Natural killer cell (primary cell): ENCODE results near the gene CDC14B. TPM values are rescaled to one million over a fixed set of nuclear protein-coding genes. Genes with fewer than 3 reads are reported as not detected.

Experiments used
- ATAC-seq, 3 donors: fragments of 150-1000 bp in 2 of 3; fragments of 200-7000 bp in 1 of 3; cut with Tn5 transposase; 1 replicate in 1 of 3; 2 replicates in 2 of 3; pipeline ENCODE4 v1.10.0; 2021; ENCODE audit warnings: mild to moderate bottlenecking in 2 of 3, moderate library complexity in 2 of 3
- DNase-seq, 2 donors: peaks; one replicate each; pipeline versions ENCODE4 v3.0.0 to v3.0.0-alpha.2; 2013 to 2021; ENCODE audit warnings: mixed read lengths in 1 of 2
- H3K27ac ChIP-seq: one replicate; pipeline ENCODE4 v1.5.1; 2013; ENCODE audit warnings: mild to moderate bottlenecking, low read length
- H3K27me3 ChIP-seq: one replicate; pipeline ENCODE4 v1.6.1; 2013; ENCODE audit warnings: low read length; ENCODE audit not compliant: control insufficient read depth, insufficient read depth
- H3K36me3 ChIP-seq: one replicate; pipeline ENCODE4 v1.6.1; 2013; ENCODE audit warnings: low read length; ENCODE audit not compliant: control insufficient read depth, insufficient read depth
- H3K4me1 ChIP-seq: one replicate; pipeline ENCODE4 v1.6.1; 2013; ENCODE audit warnings: low read length; ENCODE audit not compliant: control insufficient read depth, insufficient read depth
- H3K4me3 ChIP-seq: one replicate; pipeline ENCODE4 v1.5.1; 2013; ENCODE audit warnings: low read length
- H3K9me3 ChIP-seq: one replicate; pipeline ENCODE4 v1.6.1; 2013; ENCODE audit warnings: low read length; ENCODE audit not compliant: control insufficient read depth, insufficient read depth
- H3K27ac Mint-ChIP-seq, 2 donors: one replicate each; pipeline ENCODE4 v1.8.0; 2022; ENCODE audit warnings: mild to moderate bottlenecking in 2 of 2, mixed read lengths in 2 of 2, moderate library complexity in 1 of 2
- H3K27me3 Mint-ChIP-seq, 2 donors: one replicate each; pipeline ENCODE4 v1.8.0; 2022; ENCODE audit warnings: low read depth in 2 of 2, mixed read lengths in 2 of 2
- H3K36me3 Mint-ChIP-seq: one replicate; pipeline ENCODE4 v1.8.0; 2022; ENCODE audit warnings: mixed read lengths
- H3K4me1 Mint-ChIP-seq, 2 donors: one replicate each; pipeline ENCODE4 v1.8.0; 2022; ENCODE audit warnings: mixed read lengths in 2 of 2
- H3K4me3 Mint-ChIP-seq: one replicate; pipeline ENCODE4 v1.8.0; 2022; ENCODE audit warnings: mild to moderate bottlenecking, moderate library complexity, mixed read lengths
- H3K9me3 Mint-ChIP-seq, 2 donors: one replicate each; pipeline ENCODE4 v1.8.0; 2022; ENCODE audit warnings: mixed read lengths in 2 of 2
- CTCF ChIP-seq: fragments of 200-600 bp; IDR thresholded peaks from one replicate; pipeline ENCODE4 v1.8.0; 2022; ENCODE audit warnings: antibody characterized with exemption
- WGBS: methylation state at CpG from one replicate; pipeline ENCODE4 v1.1.7; 2013; ENCODE audit warnings: missing lambda C conversion rate; ENCODE audit not compliant: insufficient coverage; 5-methylcytosine and 5-hydroxymethylcytosine counted together
- intact Hi-C: fragments of 100-400 bp; cut with micrococcal nuclease; formaldehyde crosslinking; loops from one replicate; pipeline ENCODE4 v1.14.2; 2022
- total RNA-seq, 4 donors: library from RNA; stranded (reverse); fragments of 120-200 nt in 1 of 4; gene quantifications; one replicate each; pipeline versions ENCODE4 v1.2.3 to v1.2.4, GENCODE V29; 2013 to 2022

The CDC14B gene
- total RNA-seq, 3 donors from 2014 or later (not counting 1 experiment from before 2014, with no cell fraction given), result 2.3 to 4.7 (median 3.9) TPM

GRCh38 chr9:96611302-96611701 is 8.3 kb downstream of the CDC14B start:
- no peaks in the 10 kb centered on the region for H3K9me3 ChIP-seq
- H3K36me3 Mint-ChIP-seq, result no peaks in the 10 kb centered on the region
- peaks cover 34 to 54% of the 10 kb centered on the region in 2 donors for H3K27me3 Mint-ChIP-seq
- H3K36me3 ChIP-seq, result no peaks in the 10 kb centered on the region
- no peak overlapping the region for H3K27ac Mint-ChIP-seq
- no peak for ATAC-seq
- no peaks in the 10 kb centered on the region for H3K4me1 Mint-ChIP-seq
- no peak overlapping the region for H3K4me3 Mint-ChIP-seq
- H3K27me3 ChIP-seq, result peaks cover 6% of the 10 kb centered on the region
- 87% methylated on average over 3 of the region's 3 CpGs for WGBS
- TF ChIP-seq CTCF, result no peak
- no peak overlapping the region for H3K27ac ChIP-seq
- DNase-seq, result no peak
- H3K9me3 Mint-ChIP-seq, result no peaks in the 10 kb centered on the region
- H3K4me3 ChIP-seq, result no peak overlapping the region
- intact Hi-C loops, result no loop called here
- no peaks in the 10 kb centered on the region for H3K4me1 ChIP-seq

DNA sequence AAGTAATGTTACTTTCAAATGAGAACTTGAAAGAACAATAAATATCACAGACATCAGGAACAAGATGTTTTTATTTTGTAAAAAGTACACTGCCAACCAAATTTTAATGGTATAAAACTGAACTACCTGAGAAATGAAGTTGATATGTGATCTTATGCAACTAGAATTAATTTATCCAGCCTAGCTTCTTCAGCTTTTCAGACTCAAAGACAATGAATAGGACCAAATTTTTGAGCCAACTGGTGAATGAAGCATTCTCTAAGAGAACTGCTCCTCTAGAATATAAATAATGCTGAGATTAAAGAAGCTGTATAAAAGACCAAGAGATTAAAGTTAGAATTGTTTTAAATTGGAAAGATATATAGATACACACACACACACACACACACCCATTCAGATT is 9.9 kb downstream of the CDC14B start:
- H3K36me3 Mint-ChIP-seq, result no peaks in the 10 kb centered on the region
- H3K4me3 Mint-ChIP-seq, result no peak overlapping the region
- no peaks in the 10 kb centered on the region for H3K4me1 Mint-ChIP-seq
- Histone ChIP-seq H3K27ac (no peak overlapping the region), H3K27me3 (peaks cover 6% of the 10 kb centered on the region), H3K36me3 (no peaks in the 10 kb centered on the region), H3K9me3 (no peaks in the 10 kb centered on the region), H3K4me3 (no peak overlapping the region), H3K4me1 (no peaks in the 10 kb centered on the region)
- TF ChIP-seq CTCF, result no peak
- H3K27ac Mint-ChIP-seq, result no peak overlapping the region
- ATAC-seq (no peak), DNase-seq (no peak)
- H3K27me3 Mint-ChIP-seq, result peaks cover 30 to 42% of the 10 kb centered on the region in 2 donors
- intact Hi-C loops, result no loop called here
- no peaks in the 10 kb centered on the region for H3K9me3 Mint-ChIP-seq

GRCh38 chr9:96607971-96608370 is 11.7 kb downstream of the CDC14B start:
- ATAC-seq (no peak), DNase-seq (no peak)
- Mint-ChIP-seq H3K9me3 (no peaks in the 10 kb centered on the region), H3K27me3 (peaks cover 24 to 35% of the 10 kb centered on the region in 2 donors), H3K36me3 (no peaks in the 10 kb centered on the region), H3K27ac (no peak overlapping the region), H3K4me3 (no peak overlapping the region), H3K4me1 (no peaks in the 10 kb centered on the region)
- H3K27ac ChIP-seq, result no peak overlapping the region
- intact Hi-C loops, result no loop called here
- no peak overlapping the region for H3K4me3 ChIP-seq
- H3K27me3 ChIP-seq, result peaks cover 6% of the 10 kb centered on the region
- no peaks in the 10 kb centered on the region for H3K4me1 ChIP-seq
- 88% methylated on average over 2 of the region's 3 CpGs for WGBS
- no peaks in the 10 kb centered on the region for H3K9me3 ChIP-seq
- no peaks in the 10 kb centered on the region for H3K36me3 ChIP-seq
- TF ChIP-seq CTCF, result no peak

DNA sequence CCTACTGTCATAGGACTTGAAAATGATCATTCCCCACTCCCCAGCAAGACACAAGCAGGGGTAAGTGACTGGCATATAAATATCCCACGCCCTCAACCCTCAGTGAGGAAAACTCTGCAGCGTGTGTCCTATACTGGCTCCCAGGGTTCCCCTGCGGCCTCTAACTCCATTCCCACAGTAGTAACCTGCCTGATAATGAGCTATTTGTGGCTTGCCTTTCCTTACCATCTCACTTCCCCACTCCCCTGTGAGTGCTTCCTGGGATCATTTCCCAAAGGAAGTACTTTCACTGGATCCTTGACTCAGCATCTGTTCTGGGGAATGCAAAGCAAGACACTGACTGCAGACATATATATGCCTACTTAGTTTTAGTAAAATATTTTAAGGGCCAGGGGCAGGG is 14.3 kb downstream of the CDC14B start:
- no peaks in the 10 kb centered on the region for H3K36me3 ChIP-seq
- peaks cover 4% of the 10 kb centered on the region for H3K27me3 ChIP-seq
- no peak overlapping the region for H3K27ac Mint-ChIP-seq
- H3K4me3 Mint-ChIP-seq, result no peak overlapping the region
- H3K36me3 Mint-ChIP-seq, result no peaks in the 10 kb centered on the region
- no peaks in the 10 kb centered on the region for H3K4me1 Mint-ChIP-seq
- no peak for TF ChIP-seq CTCF
- no peaks in the 10 kb centered on the region for H3K4me1 ChIP-seq
- peaks cover 8 to 12% of the 10 kb centered on the region in 2 donors for H3K27me3 Mint-ChIP-seq
- H3K9me3 ChIP-seq, result no peaks in the 10 kb centered on the region
- DNase-seq (no peak), ATAC-seq (no peak)
- WGBS, result 98% methylated on average over 3 of the region's 3 CpGs
- intact Hi-C loops, result no loop called here
- no peak overlapping the region for H3K27ac ChIP-seq
- H3K9me3 Mint-ChIP-seq, result no peaks in the 10 kb centered on the region
- H3K4me3 ChIP-seq, result no peak overlapping the region
